Hypothalamus (tissue), 51 donors: ENCODE data around the gene MTNR1A.
"Not testable (repeated sequence)": the region's sequence is repeated elsewhere in the genome, so short reads cannot be mapped to it uniquely, and the experiment has no call there.

Source experiments
- DNase-seq, 51 donors: peaks; one replicate each; lab custom pipeline; 2025; lab: John Stamatoyannopoulos, UW

MTNR1A gene

DNA sequence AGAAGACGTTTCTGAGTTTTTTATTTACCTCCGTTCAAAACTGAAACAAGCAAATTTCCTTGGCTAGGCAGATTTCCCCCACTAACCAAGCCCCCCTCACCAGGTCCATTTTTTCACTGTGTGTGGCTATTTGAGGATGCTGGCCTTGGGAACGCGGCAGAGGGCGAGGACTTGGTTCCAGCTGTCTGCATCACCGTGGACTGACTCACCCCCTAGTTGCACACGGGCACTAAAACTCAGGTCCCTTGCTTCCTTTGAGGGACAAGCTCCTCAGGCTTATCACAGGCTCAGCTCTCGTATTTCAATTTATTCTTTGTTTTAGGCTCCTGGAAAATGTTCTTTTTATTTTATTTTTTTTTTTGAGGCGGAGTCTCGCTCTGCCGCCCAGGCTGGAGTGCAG is 8.4 kb upstream of the MTNR1A start:
- no peak for DNase-seq

- DNase-seq: no peak
These were observed 6.4 kb upstream of the MTNR1A start for GRCh38 chr4:186561748-186562147.

DNA sequence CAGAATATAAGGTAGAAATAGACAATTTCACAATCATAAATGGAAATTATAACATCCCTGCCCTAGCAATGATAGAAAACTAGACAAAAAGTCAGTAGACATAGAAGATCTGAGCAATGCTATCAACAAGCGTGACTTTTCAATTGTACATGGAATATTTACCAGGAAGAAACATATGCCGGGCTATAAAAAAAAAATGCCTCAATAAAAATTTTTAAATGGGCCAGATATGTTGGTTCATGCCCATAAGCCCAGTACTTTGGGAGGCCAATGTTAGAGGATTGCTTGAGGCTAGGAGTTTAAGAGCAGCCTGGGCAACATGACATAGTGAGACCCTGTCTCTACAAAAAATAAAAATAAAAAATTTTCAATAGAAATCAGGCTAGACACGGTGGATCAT is 5.3 kb upstream of the MTNR1A start:
- DNase-seq: no peak

DNA sequence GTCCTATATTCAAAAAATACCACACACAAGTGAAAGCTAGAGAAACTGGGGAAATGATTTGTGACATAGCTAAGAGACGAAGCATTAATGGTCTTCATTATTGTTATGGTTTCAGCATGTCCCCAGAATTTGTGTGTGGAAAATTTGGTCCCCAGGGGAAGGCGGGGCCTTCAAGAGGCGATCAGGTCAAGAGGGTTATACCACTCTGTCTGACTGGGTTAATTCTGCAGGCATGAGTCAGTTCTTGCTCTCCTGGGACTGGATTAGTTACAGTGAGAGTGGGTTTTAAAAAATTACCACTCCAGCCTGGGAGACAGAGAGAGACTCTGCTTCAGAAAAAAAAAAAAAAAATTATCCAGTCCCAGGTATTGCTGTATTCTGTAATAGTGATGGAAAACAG is 2.1 kb upstream of the MTNR1A start:
- DNase-seq: no peak

GRCh38 chr4:186557061-186557460 is 1.7 kb upstream of the MTNR1A start:
- no peak for DNase-seq

GRCh38 chr4:186554539-186554913 is 841 bp downstream of the MTNR1A start:
- DNase-seq: no peak

- DNase-seq: no peak
These were observed 1.6 kb downstream of the MTNR1A start for GRCh38 chr4:186553717-186554116.

DNA sequence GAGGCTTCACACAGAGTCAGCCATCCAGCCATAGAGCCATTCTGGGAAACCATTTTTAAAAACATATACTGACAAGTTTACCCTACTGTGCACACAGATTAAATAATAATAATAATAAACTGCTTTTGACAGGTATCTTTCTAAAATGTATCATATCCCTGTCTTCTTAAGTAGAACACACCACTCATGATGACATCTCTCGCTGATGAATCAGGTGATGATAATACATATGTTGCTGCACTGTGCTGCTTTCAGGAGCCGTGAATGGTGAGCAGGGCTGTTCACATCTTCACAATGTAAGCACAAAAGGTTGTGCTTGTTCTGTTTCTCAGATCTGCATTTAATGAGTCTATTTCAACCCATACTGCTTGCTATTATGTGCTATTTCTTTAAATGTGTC is 3.5 kb downstream of the MTNR1A start:
- no peak for DNase-seq

DNA sequence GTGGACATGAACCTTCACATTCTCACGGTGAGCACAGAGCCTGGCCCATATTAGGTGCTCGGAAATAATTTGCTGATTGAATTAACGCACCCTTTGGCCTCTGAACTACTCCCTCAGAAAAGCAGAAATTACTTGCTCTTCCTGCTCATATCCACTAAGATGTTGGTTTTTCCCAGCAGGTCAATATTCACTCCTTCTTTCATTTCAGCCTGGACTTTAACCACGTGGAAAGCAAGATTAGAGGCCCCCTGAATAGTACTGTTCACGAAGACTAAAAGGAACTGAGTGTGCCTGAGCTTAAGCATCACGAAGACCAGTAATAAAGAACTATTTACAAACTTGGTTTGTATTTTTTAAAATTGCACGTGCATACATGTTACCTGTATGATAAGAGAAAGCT is 9.9 kb downstream of the MTNR1A start:
- DNase-seq: no peak

DNA sequence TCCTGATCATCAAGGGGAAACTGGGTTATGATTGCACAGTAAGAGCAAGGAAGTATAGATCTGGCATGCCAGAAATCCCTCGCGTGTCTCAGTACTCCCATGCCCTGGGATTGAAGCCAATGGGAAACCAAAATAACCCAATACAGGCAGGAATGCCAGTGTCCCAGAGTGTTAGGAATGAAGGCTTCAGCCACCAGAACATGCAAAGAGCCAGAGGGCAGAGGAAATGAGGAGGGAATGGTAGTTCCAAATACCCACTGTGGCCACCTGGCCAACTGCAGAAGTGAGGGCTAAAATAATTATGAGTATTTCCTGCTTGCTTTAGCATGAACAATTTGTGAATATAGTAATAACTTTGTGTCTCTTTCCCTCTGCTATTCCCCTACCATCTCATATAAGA is 12.2 kb downstream of the MTNR1A start:
- no peak for DNase-seq

DNA sequence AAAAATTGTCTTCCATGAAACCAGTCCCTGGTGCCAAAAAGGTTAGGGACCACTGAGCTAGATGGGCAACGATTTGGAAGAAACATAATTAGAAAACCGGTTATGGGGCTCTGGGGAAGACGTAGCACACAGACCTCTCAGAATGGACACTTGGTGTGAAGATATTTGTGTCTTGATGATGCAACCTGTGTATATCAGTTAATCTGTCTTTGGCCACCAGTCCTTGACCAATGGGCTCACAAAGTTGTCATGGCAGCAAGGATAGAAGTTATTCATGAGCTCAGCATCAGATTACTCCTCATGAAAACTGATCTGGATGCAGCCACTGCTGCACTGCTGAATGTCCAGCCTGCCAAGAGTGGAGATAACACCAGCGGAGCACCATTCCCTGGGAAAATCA is 13.6 kb downstream of the MTNR1A start:
- DNase-seq: no peak

GRCh38 chr4:186537843-186538521 is 17.4 kb downstream of the MTNR1A start:
- no peak for DNase-seq

GRCh38 chr4:186536285-186536684 is 19.1 kb downstream of the MTNR1A start:
- no peak for DNase-seq

DNA sequence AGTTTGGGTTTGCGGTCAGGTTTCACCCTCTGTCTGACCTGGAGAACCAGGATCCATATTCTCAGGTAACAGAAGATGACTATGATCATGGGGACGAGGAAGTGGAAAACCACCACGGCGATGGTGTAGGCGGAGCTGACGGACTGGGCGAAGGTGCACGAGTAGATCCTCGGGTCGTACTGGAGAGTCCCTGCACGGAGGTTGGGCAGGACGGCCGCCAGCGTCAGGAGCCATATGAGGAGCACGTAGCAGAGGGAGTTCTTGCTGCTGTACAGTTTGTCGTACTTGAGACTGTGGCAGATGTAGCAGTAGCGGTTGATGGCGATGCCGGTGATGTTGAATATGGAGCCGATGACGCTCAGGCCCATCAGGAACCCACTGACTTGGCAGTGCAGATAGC is 21.3 kb downstream of the MTNR1A start:
- DNase-seq: no peak

GRCh38 chr4:186523927-186524326 is 31.4 kb downstream of the MTNR1A start:
- DNase-seq: not testable (repeated sequence)

GRCh38 chr4:186516287-186516686 is 39.1 kb downstream of the MTNR1A start:
- no peak for DNase-seq

DNA sequence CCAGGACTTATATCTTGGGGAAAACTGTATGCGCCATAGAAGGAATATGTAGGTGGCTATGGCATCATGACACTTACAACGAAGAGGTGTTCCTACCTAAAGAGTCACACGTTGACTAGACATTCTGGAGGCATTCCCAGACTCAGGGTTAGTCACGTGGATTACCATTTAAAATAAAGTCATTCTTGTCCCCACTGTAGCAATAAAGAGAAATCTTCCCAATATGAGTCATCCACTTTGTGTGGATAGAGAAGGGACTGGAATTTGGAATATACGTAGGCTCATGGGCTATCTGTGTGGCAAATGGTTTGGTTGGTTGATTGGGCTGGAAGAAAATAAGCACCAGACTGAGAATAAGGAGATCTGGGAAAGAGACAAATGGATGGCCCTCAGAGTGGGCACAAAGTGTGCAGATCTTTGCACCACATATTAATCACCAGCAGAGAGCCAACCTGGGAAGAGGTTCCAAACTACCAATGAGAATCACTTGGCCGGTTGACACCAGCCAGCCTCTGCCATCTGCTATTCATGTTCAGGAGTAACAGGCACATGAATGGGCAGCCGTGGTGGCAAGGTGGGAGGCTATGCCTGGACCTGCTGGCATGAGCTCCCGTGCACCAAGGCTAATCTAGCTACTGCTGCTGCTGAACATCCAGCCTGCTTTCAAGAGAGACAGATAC is 41.0 kb downstream of the MTNR1A start:
- DNase-seq: no peak

DNA sequence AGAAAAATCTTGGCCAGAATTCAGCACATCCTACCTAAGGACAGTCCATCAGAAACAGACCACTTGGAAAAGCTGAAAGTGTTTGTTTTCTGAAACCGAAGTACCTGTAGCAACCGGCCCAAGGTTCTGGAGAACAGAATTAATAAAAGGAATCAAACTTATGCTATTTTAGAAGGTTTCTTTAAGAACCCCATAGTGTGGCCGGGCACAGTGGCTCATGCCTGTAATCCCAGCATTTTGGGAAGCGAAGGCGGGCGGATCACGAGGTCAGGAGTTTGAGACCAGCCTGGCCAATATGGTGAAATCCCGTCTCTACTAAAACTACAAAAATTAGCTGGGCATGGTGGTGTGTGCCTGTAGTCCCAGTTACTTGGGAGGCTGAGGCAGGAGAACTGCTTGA is 50.6 kb downstream of the MTNR1A start:
- DNase-seq: not testable (repeated sequence)

DNA sequence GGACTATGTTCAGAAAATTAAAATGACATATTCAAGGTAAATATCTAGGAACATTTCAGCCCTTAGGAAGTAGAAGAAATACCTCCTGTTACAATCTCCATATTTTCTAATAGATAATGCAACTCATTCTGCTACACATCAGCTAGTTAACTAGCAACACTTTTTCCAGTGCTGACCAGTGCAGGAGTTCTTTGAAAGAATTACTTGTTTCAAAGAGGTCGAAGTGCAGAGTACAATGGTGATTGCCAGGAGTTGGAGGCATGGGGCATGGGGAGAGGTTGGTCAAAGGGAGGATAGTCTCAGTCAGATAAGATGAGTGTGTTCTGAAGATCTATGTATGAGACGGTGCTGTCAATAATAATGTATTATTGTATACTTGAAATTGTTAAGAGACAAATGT is 53.1 kb downstream of the MTNR1A start:
- no peak for DNase-seq

DNA sequence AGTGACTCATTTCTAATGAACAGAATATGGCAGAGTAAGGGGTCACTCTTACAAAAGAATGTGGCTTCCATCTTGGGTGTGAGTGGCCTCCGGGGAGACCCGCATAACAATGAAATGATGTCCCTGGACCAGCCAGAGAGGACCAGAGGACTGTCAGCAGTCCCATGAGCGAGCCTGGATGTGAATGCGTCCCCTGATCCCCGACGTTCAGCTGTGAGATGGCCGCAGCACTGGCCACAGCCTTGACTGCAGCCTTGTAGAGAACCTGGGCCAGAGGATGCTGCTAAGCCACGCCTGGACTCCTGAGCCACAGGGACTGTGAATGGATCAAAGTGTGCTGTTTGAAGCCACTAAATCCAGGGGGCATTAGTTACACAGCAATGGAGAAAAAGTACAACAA is 53.8 kb downstream of the MTNR1A start:
- no peak for DNase-seq

- DNase-seq: no peak
These were observed 54.6 kb downstream of the MTNR1A start for GRCh38 chr4:186500721-186501304.

DNA sequence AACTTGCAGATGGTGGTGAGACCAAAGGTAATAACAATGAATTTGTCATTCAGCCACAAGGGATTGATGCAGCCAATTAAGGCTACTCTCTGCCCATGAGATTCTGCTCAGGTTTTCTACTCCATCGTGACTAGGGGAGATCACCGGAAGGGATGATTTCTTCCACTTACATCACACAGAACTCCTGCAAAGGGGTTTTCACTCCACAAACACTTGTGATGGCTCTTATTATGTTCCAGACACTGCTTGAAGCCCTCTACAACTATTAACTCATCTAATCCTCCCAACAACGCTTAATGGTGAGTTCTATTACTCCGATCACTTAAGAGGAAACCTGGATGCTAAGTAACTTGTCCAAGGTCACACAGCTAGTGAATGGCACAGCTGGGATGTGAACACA is 55.9 kb downstream of the MTNR1A start:
- no peak for DNase-seq
